WTC11 (cell line): ENCODE data around the gene SMOC1.

ENCODE experiments used
- ATF3 ChIP-seq: sonication (generic); formaldehyde crosslinking; conservative IDR thresholded peaks from 2 replicates; pipeline ENCODE4 v1.8.1; 2022; ENCODE audit warnings: mild to moderate bottlenecking, missing genetic modification reagents
- CREM ChIP-seq: sonication (generic); formaldehyde crosslinking; IDR thresholded peaks from 2 replicates; pipeline ENCODE4 v1.8.1; 2022; ENCODE audit warnings: mild to moderate bottlenecking, missing genetic modification reagents, moderate library complexity
- CTCF ChIP-seq: fragments of 200-600 bp; IDR thresholded peaks from 2 replicates; pipeline ENCODE4 v1.8.0; 2022; ENCODE audit warnings: antibody characterized with exemption
- FOXK1 ChIP-seq: sonication (generic); formaldehyde crosslinking; IDR thresholded peaks from 2 replicates; pipeline ENCODE4 v1.8.0; 2022; ENCODE audit warnings: mild to moderate bottlenecking, moderate library complexity, missing genetic modification reagents
- GABPB1 ChIP-seq: sonication (generic); formaldehyde crosslinking; IDR thresholded peaks from 2 replicates; pipeline ENCODE4 v1.8.1; 2023; ENCODE audit warnings: mild to moderate bottlenecking, missing genetic modification reagents
- JUN ChIP-seq: sonication (generic); formaldehyde crosslinking; IDR thresholded peaks from 2 replicates; pipeline ENCODE4 v1.8.0; 2023; ENCODE audit warnings: mild to moderate bottlenecking, missing genetic modification reagents
- NR2C2 ChIP-seq: sonication (generic); formaldehyde crosslinking; IDR thresholded peaks from 2 replicates; pipeline ENCODE4 v1.8.0; 2022; ENCODE audit warnings: mild to moderate bottlenecking, missing genetic modification reagents
- NR3C1 ChIP-seq: sonication (generic); formaldehyde crosslinking; conservative IDR thresholded peaks from 2 replicates; pipeline ENCODE4 v1.8.1; 2023; ENCODE audit warnings: low read depth, mild to moderate bottlenecking, missing genetic modification reagents
- ZSCAN18 ChIP-seq: fragments of 250-450 bp; sonication (Bioruptor Pico); IDR thresholded peaks from 2 replicates; pipeline ENCODE4 v2.1.2; 2022; ENCODE audit warnings: mild to moderate bottlenecking, moderate library complexity

- TF ChIP-seq CTCF (no peak), NR3C1 (CRISPR knock-in tag) (no peak), FOXK1 (no peak), ZSCAN18 (CRISPR knock-in tag) (no peak), CREM (CRISPR knock-in tag) (no peak), JUN (CRISPR knock-in tag) (no peak), ATF3 (CRISPR knock-in tag) (no peak), NR2C2 (CRISPR knock-in tag) (no peak), GABPB1 (CRISPR knock-in tag) (no peak)
Observed at GRCh38 chr14:69906201-69906600, 27.0 kb downstream of the SMOC1 start.
